Nephron (organoid): ENCODE measurements around the gene STRN4.
A peak's percentile ranks its signal among the peaks of the same experiment; 100 is the strongest.

ENCODE experiments used
- H3K27ac Mint-ChIP-seq, 3 experiments: 2 replicates each; pipeline ENCODE4 v1.8.0; 2020; ENCODE audit warnings: mixed read lengths in 3 of 3, mild to moderate bottlenecking in 2 of 3, moderate library complexity in 1 of 3
- H3K27me3 Mint-ChIP-seq: 2 replicates; pipeline ENCODE4 v1.8.0; 2021; ENCODE audit warnings: low read depth, mild to moderate bottlenecking, moderate library complexity, mixed read lengths
- H3K36me3 Mint-ChIP-seq: 2 replicates; pipeline ENCODE4 v1.8.0; 2020; ENCODE audit warnings: low read depth, mixed read lengths
- H3K4me1 Mint-ChIP-seq: 2 replicates; pipeline ENCODE4 v1.8.0; 2020; ENCODE audit warnings: mixed read lengths
- H3K4me3 Mint-ChIP-seq, 3 experiments: 2 replicates each; pipeline ENCODE4 v1.8.0; 2020; ENCODE audit warnings: mild to moderate bottlenecking in 3 of 3, mixed read lengths in 3 of 3, moderate library complexity in 2 of 3
- H3K9me3 Mint-ChIP-seq: 2 replicates; pipeline ENCODE4 v1.8.0; 2020; ENCODE audit warnings: mixed read lengths
- TF ChIP-seq, protein P1 (sequence below), 3 experiments: fragments of 200-600 bp; sonication (generic); IDR thresholded peaks; one replicate each; pipeline ENCODE4 v1.5.0; 2021; ENCODE audit warnings: antibody characterized with exemption in 3 of 3; ENCODE audit not compliant: unreplicated experiment in 3 of 3

Gene STRN4

DNA sequence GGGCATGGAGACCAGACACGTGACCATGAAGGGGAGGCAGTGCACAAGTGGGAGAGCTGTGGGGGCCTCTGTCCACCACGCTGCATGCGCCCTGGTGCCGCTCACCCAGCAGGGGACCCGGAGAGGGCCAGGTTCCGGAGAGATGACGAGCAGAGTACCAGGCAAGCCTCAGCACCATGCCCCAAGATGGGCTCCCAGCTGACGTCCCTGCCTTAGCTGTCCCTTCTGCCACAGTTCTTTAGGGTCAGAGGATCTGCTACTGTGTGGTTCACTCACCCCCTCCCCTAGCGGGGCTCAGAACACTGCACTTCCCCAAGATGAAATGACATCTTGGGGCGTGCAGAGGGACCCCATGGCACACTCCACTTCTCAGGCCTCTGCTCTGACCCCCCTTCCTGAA lies 19.7 kb downstream of the STRN4 start:
- TF ChIP-seq, protein P1, sequence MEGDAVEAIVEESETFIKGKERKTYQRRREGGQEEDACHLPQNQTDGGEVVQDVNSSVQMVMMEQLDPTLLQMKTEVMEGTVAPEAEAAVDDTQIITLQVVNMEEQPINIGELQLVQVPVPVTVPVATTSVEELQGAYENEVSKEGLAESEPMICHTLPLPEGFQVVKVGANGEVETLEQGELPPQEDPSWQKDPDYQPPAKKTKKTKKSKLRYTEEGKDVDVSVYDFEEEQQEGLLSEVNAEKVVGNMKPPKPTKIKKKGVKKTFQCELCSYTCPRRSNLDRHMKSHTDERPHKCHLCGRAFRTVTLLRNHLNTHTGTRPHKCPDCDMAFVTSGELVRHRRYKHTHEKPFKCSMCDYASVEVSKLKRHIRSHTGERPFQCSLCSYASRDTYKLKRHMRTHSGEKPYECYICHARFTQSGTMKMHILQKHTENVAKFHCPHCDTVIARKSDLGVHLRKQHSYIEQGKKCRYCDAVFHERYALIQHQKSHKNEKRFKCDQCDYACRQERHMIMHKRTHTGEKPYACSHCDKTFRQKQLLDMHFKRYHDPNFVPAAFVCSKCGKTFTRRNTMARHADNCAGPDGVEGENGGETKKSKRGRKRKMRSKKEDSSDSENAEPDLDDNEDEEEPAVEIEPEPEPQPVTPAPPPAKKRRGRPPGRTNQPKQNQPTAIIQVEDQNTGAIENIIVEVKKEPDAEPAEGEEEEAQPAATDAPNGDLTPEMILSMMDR (IDR thresholded peaks at IDR 0.05; ENCODE audit: unreplicated experiment in 3 of 3) = no peak
- Mint-ChIP-seq H3K27me3 (no peaks in the 10 kb centered on the region), H3K36me3 (peaks cover 52% of the 10 kb centered on the region)

DNA sequence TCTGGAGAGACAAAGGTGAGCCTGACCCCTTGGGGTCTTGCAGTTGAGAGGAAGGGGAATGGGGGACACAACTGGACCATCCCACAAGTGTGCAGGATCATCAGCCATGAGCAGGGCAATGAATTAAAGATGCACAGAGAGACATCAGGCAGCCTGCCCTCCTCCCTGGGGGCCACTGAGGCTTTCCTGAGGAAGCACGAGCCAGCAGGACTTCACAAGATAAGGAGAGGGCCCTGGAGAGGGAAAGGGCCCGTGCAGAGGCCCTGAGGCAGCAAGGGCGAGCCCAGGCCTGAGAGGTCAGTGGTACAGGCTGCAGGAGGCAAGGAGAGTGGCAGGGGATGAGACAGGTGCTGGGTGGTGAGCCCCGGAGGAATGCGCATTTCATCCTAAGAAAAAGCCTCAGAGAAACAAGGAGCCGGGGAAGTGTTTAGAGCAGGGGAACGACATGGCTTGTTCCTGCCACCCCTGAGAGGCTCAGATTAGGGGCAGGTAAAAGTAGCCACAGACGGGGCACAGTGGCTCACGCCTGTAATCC lies 20.3 kb downstream of the STRN4 start:
- Mint-ChIP-seq H3K4me1 (peaks cover 24% of the 10 kb centered on the region), H3K27me3 (no peaks in the 10 kb centered on the region), H3K4me3 (peak overlapping the region in 2 of 3 experiments; percentile 36 to 42), H3K9me3 (no peaks in the 10 kb centered on the region), H3K27ac (peak overlapping the region; percentile 32 to 90 (median 76)), H3K36me3 (peaks cover 48% of the 10 kb centered on the region)
- TF ChIP-seq, protein P1 (IDR thresholded peaks at IDR 0.05; ENCODE audit: unreplicated experiment in 3 of 3) = no peak

More for the DNA sequence above, 19.7 kb downstream of the STRN4 start:
- Mint-ChIP-seq H3K27ac (peak overlapping the region; percentile 69 to 90 (median 76)), H3K4me3 (peak overlapping the region in 1 of 3 experiments; percentile 42), H3K9me3 (no peaks in the 10 kb centered on the region), H3K4me1 (peaks cover 27% of the 10 kb centered on the region)

DNA sequence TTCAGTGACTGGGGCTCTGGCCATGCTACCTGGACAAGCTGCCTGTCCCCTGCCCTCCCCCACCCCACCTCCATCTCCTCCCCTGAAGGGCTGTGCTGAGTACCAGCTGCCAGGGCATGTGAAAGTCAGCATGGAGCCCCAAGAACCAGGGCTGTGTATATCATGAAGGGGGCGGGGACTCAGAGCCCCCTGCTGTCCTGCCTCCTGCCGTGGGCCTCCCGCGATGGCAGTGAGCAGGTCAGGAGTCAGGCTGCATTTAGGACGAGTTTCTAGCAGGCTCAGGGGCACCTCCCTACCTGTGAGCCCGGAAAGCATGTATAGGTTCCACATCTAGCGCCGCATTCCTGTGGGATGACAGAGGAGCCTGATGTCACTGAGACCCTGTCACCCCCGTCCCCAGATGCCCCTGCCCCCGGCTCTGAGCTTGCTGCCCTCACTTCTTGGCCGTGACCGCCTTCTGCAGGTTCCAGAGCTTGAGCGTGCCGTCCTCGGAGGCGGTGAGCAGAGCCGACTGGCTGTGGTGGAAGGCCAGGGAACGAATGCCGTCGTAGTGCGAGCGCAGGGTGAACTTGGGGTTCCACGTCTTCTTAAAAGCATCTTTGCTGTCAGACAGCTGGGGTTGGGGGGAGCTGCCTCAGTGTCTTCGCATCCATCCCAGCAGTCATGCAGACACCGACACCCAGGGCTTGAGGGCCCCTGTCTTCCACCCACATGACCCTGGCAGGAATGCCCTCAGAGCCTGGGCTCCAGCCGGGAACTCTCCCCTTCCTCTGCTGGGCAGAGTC lies 21.0 kb downstream of the STRN4 start:
- Mint-ChIP-seq H3K9me3 (no peaks in the 10 kb centered on the region), H3K4me3 (no peak overlapping the region)

DNA sequence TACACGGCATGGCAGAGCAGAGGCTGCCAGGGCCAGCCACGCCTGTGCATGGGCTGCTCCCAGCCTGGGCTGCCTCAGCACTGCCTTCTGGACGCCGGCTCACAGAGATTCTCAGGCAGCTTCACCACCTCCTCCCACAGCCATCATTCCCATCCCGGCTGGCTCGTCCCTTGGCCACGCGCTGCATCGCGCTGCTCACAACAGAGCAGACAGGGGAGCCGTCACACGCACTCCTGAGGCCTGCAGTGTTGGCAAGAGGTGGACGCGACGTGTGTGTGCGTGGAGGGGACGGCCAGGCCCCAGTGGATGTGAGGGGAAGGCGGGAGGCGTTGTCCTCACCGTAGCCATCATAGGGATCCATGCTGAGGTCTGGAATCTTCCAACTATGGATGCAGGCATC lies 21.8 kb downstream of the STRN4 start:
- Mint-ChIP-seq H3K27ac (no peak overlapping the region), H3K36me3 (peaks cover 46% of the 10 kb centered on the region), H3K9me3 (no peaks in the 10 kb centered on the region), H3K4me1 (peaks cover 24% of the 10 kb centered on the region), H3K4me3 (no peak overlapping the region), H3K27me3 (no peaks in the 10 kb centered on the region)
- TF ChIP-seq, protein P1 (IDR thresholded peaks at IDR 0.05; ENCODE audit: unreplicated experiment in 3 of 3) = no peak

More for the DNA sequence above, 21.0 kb downstream of the STRN4 start:
- peak overlapping the region in 1 of 3 experiments; percentile 90 for H3K27ac Mint-ChIP-seq
- H3K36me3 Mint-ChIP-seq = peaks cover 46% of the 10 kb centered on the region
- no peaks in the 10 kb centered on the region for H3K27me3 Mint-ChIP-seq
- TF ChIP-seq, protein P1 (IDR thresholded peaks at IDR 0.05; ENCODE audit: unreplicated experiment in 3 of 3) = no peak
- peaks cover 24% of the 10 kb centered on the region for H3K4me1 Mint-ChIP-seq

DNA sequence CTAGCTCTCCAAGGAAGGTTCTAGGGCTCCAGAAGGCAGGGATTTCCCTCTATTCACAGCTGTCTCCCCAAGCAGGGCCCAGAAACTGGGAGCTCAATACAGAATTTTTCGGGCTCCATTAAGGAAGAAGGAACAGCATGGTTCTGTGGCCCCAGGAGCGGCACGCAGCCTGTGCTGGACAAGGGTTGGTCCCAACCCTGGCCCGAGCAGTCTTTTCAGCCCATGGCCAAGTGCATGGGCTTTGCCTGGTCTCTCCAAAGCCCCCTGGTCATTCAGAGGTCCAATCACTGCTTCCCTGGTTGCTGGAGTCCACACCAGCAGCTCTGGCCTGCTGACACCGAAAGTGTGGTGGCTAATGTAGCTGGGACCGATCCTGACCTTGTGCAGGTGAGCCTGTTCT lies 22.8 kb downstream of the STRN4 start:
- TF ChIP-seq, protein P1 (IDR thresholded peaks at IDR 0.05; ENCODE audit: unreplicated experiment in 3 of 3) = no peak
- Mint-ChIP-seq H3K27me3 (no peaks in the 10 kb centered on the region), H3K27ac (no peak overlapping the region), H3K9me3 (no peaks in the 10 kb centered on the region), H3K36me3 (peaks cover 37% of the 10 kb centered on the region), H3K4me1 (peaks cover 17% of the 10 kb centered on the region), H3K4me3 (no peak overlapping the region)
